NCI-H2171 treated with DMSO at 0.1 percent for 48 hours (cell line): Measurements from ENCODE around the gene FGD2.
"Not testable (repeated sequence)": the region's sequence is repeated elsewhere in the genome, so short reads cannot be mapped to it uniquely, and the experiment has no call there.

Experiments
- DNase-seq: peaks from one replicate; lab custom pipeline; 2025; lab: John Stamatoyannopoulos, UW

The FGD2 gene

GRCh38 chr6:37058984-37059343 lies 53.5 kb downstream of the FGD2 start:
- not testable (repeated sequence) for DNase-seq

GRCh38 chr6:37059344-37060194 lies 54.1 kb downstream of the FGD2 start:
- no peak for DNase-seq

- no peak for DNase-seq
Observed at GRCh38 chr6:37060195-37060559, 54.7 kb downstream of the FGD2 start.

- peak; percentile 56 for DNase-seq
Observed at GRCh38 chr6:37061157-37061804, 55.8 kb downstream of the FGD2 start.

- no peak for DNase-seq
Observed at GRCh38 chr6:37062424-37062823, 57.0 kb downstream of the FGD2 start.

GRCh38 chr6:37068356-37069270 lies 63.2 kb downstream of the FGD2 start:
- peak; percentile 61 for DNase-seq

GRCh38 chr6:37069639-37070038 lies 64.2 kb downstream of the FGD2 start:
- no peak for DNase-seq

- peak; percentile 31 for DNase-seq
Observed at GRCh38 chr6:37072526-37072925, 67.1 kb downstream of the FGD2 start.

- peak; percentile 88 for DNase-seq
Observed at GRCh38 chr6:37074053-37074827, 68.8 kb downstream of the FGD2 start.

GRCh38 chr6:37077191-37077904 lies 71.9 kb downstream of the FGD2 start:
- peak; percentile 21 for DNase-seq

GRCh38 chr6:37077905-37078296 lies 72.4 kb downstream of the FGD2 start:
- DNase-seq, result peak; percentile 62
